ENCODE results near the gene OLFM3.

OLFM3 gene

GRCh38 chr1:101945884-101946283 is 50.8 kb downstream of the OLFM3 start:
- DNase-seq (ENCODE audit: low read depth in 2 of 2): no peak

- no peak for DNase-seq (ENCODE audit: low read depth in 2 of 2)
Observed at GRCh38 chr1:101943237-101943636, 53.5 kb downstream of the OLFM3 start.

GRCh38 chr1:101942516-101943193 is 54.1 kb downstream of the OLFM3 start:
- no peak for DNase-seq (ENCODE audit: low read depth in 2 of 2)

GRCh38 chr1:101938681-101939080 is 58.0 kb downstream of the OLFM3 start:
- no peak for DNase-seq (ENCODE audit: low read depth in 2 of 2)

GRCh38 chr1:101929343-101929742 is 67.4 kb downstream of the OLFM3 start:
- DNase-seq (ENCODE audit: low read depth in 2 of 2): no peak

GRCh38 chr1:101928829-101929228 is 67.9 kb downstream of the OLFM3 start:
- no peak for DNase-seq (ENCODE audit: low read depth in 2 of 2)

- DNase-seq (ENCODE audit: low read depth in 2 of 2): no peak
Observed at GRCh38 chr1:101924700-101925099, 72.0 kb downstream of the OLFM3 start.

- DNase-seq (ENCODE audit: low read depth in 2 of 2): no peak
Observed at GRCh38 chr1:101920577-101920976, 76.1 kb downstream of the OLFM3 start.

- DNase-seq (ENCODE audit: low read depth in 2 of 2): no peak
Observed at GRCh38 chr1:101918277-101918676, 78.4 kb downstream of the OLFM3 start.

- DNase-seq (ENCODE audit: low read depth in 2 of 2): no peak
Observed at GRCh38 chr1:101915597-101915996, 81.1 kb downstream of the OLFM3 start.

GRCh38 chr1:101914473-101915242 is 82.1 kb downstream of the OLFM3 start:
- DNase-seq (ENCODE audit: low read depth in 2 of 2): no peak

- DNase-seq (ENCODE audit: low read depth in 2 of 2): no peak
Observed at GRCh38 chr1:101911894-101912293, 84.8 kb downstream of the OLFM3 start.

GRCh38 chr1:101908980-101909379 is 87.7 kb downstream of the OLFM3 start:
- DNase-seq (ENCODE audit: low read depth in 2 of 2): no peak

- DNase-seq (ENCODE audit: low read depth in 2 of 2): no peak
Observed at GRCh38 chr1:101907264-101907663, 89.5 kb downstream of the OLFM3 start.

GRCh38 chr1:101905283-101905835 is 91.4 kb downstream of the OLFM3 start:
- DNase-seq (ENCODE audit: low read depth in 2 of 2): no peak

- DNase-seq (ENCODE audit: low read depth in 2 of 2): no peak
Observed at GRCh38 chr1:101902199-101902598, 94.5 kb downstream of the OLFM3 start.

GRCh38 chr1:101898137-101898536 is 98.6 kb downstream of the OLFM3 start:
- no peak for DNase-seq (ENCODE audit: low read depth in 2 of 2)

- DNase-seq (ENCODE audit: low read depth in 2 of 2): no peak
Observed at GRCh38 chr1:101884621-101885020, 112.1 kb downstream of the OLFM3 start.

GRCh38 chr1:101875891-101876290 is 120.8 kb downstream of the OLFM3 start:
- no peak for DNase-seq (ENCODE audit: low read depth in 2 of 2)

- no peak for DNase-seq (ENCODE audit: low read depth in 2 of 2)
Observed at GRCh38 chr1:101873672-101874071, 123.1 kb downstream of the OLFM3 start.

GRCh38 chr1:101859941-101860340 is 136.8 kb downstream of the OLFM3 start:
- no peak for DNase-seq (ENCODE audit: low read depth in 2 of 2)

GRCh38 chr1:101854271-101854670 is 142.5 kb downstream of the OLFM3 start:
- no peak for DNase-seq (ENCODE audit: low read depth in 2 of 2)

GRCh38 chr1:101852936-101853335 is 143.8 kb downstream of the OLFM3 start:
- DNase-seq (ENCODE audit: low read depth in 2 of 2): no peak

Data from stimulated activated CD4-positive, alpha-beta T cell treated with anti-CD3 and anti-CD28 coated beads, Interleukin-15, amount 100 ng/mL, for 48 hours (primary cell).